ENCODE measurements around the gene MNT. TPM values are rescaled to one million over a fixed set of nuclear protein-coding genes. Genes with fewer than 3 reads are reported as not detected.

Gene MNT
- total and polyA plus RNA-seq, 9 of the 15 experiments (the other 6 are each of a cell fraction or from before 2014, with no cell fraction given) = 0.18 to 23.8 (median 5.3) TPM

DNA sequence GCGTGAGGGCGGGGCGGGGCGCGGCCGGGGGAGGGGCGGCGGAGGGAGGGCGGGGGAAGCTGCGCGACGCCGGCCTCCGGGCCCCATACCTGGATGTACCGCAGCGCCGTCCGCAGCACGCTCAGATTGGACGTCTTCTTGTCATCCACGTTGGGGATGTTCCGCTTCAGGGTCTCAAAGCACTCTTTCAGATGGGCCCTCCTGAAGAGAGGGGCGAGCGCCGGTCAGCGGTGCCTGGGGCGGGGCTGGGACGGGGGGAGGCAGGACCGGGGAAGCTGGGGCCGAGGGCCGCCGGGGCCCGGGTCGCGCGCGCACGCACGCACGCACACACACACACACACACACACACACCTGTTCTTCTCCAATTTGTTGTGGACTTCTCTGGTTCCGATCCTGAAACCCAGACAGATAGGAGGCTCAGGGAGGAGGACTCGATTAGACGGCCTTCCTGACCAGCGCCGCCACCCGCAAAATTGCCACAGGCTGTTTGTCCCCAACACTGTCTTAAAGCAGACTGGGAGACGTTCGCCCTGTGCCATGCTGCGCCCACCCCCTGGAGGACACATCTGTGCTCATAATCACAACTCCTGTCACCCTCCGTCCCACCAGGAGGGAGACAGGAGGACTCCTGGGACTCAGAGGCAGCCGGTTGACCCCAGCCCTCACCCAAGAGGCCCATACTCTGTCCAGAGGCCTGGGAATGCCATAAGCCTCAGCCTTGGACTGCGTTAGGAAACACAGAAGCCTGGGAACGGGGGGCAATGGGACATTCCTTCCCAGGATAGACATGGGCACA is 6.7 kb downstream of the MNT start:
- peak overlapping the region; percentile 68 for H3K4me2 ChIP-seq (ENCODE audit: insufficient read depth, low read length)
- peak overlapping the region; percentile 99; the same call in 2 of the 3 replicates for H3K27ac ChIP-seq (ENCODE audit: extremely low read depth, low read depth, low read length)
- ChIA-PET CTCF (ENCODE audit: low intra/inter-chr PET ratio) (interaction anchor here (0.6 kb wide), 1 partner anchor 313 kb away, joined by 3 read pairs; no protein-coding TSS in a partner anchor), POLR2A (interaction anchor here (0.5 to 4.0 kb wide), 6 partner anchors 8 to 313 kb away, joined by 3 to 24 read pairs (median 4); no protein-coding TSS in a partner anchor)
- no TSS peak for BruUV-seq (replicated peaks)
- FAIRE-seq = no peak
- peak overlapping the region; percentile 34 for H3K4me3 ChIP-seq
- no peak for ATAC-seq
- peak overlapping the region; percentile 55; the same call in 1 of the 2 replicates for H2AFZ ChIP-seq (ENCODE audit: low read depth, low read length)
- 51% methylated on average over 7 of the region's 53 CpGs for WGBS (ENCODE audit: insufficient coverage, low coverage, missing lambda C conversion rate)
- H3K4me1 ChIP-seq (replicated peaks in 1 of 2; ENCODE audit: control insufficient read depth in 2 of 2, insufficient read depth in 2 of 2, low read length in 2 of 2) = peaks cover 45 to 67% of the 10 kb centered on the region in 2 experiments
- TF ChIP-seq, protein P1, sequence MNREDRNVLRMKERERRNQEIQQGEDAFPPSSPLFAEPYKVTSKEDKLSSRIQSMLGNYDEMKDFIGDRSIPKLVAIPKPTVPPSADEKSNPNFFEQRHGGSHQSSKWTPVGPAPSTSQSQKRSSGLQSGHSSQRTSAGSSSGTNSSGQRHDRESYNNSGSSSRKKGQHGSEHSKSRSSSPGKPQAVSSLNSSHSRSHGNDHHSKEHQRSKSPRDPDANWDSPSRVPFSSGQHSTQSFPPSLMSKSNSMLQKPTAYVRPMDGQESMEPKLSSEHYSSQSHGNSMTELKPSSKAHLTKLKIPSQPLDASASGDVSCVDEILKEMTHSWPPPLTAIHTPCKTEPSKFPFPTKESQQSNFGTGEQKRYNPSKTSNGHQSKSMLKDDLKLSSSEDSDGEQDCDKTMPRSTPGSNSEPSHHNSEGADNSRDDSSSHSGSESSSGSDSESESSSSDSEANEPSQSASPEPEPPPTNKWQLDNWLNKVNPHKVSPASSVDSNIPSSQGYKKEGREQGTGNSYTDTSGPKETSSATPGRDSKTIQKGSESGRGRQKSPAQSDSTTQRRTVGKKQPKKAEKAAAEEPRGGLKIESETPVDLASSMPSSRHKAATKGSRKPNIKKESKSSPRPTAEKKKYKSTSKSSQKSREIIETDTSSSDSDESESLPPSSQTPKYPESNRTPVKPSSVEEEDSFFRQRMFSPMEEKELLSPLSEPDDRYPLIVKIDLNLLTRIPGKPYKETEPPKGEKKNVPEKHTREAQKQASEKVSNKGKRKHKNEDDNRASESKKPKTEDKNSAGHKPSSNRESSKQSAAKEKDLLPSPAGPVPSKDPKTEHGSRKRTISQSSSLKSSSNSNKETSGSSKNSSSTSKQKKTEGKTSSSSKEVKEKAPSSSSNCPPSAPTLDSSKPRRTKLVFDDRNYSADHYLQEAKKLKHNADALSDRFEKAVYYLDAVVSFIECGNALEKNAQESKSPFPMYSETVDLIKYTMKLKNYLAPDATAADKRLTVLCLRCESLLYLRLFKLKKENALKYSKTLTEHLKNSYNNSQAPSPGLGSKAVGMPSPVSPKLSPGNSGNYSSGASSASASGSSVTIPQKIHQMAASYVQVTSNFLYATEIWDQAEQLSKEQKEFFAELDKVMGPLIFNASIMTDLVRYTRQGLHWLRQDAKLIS (CRISPR knock-in tag; IDR thresholded peaks at IDR 0.05) = no peak
- TF ChIP-seq L3MBTL2 (IDR thresholded peaks at IDR 0.05) = no peak
- 0 out of 2 replicates have a peak, but pooled peaks have one; percentile 34 for TF ChIP-seq POLR2A (conservative IDR thresholded peaks at IDR 0.05)
- peak; percentile 24 for TF ChIP-seq CCNT2 (IDR thresholded peaks at IDR 0.05; ENCODE audit: borderline replicate concordance, extremely low read depth, insufficient read length, low read depth, low read length)
- in situ Hi-C loops (cut with MboI) (no loop called here), intact Hi-C loops (cut with micrococcal nuclease) (no loop called here)
- 0 out of 2 replicates have a peak, but pooled peaks cover 3% of the 10 kb centered on the region for H4K20me1 ChIP-seq (replicated peaks; ENCODE audit: control insufficient read depth, insufficient read depth, low read length)
- H3K9me1 ChIP-seq (ENCODE audit: control insufficient read depth, insufficient read depth, low read length) = peaks cover 3% of the 10 kb centered on the region
- H3K27me3 ChIP-seq (ENCODE audit: control insufficient read depth in 2 of 2, insufficient read depth in 2 of 2, low read length in 2 of 2) = no peaks in the 10 kb centered on the region
- peak overlapping the region; percentile 41 to 89 for H3K9ac ChIP-seq (ENCODE audit: insufficient read depth in 1 of 2, low read depth in 2 of 2, low read length in 2 of 2)
- H3K36me3 ChIP-seq (ENCODE audit: control insufficient read depth, insufficient read depth, low read length) = peaks cover 23% of the 10 kb centered on the region; the same call in 2 of the 3 replicates
- H3K79me2 ChIP-seq (ENCODE audit: control insufficient read depth, insufficient read depth, low read length) = peaks cover 74% of the 10 kb centered on the region
- no peak for DNase-seq (ENCODE audit: extremely low read depth in 1 of 4, low spot score in 3 of 4)
- no peaks in the 10 kb centered on the region for H3K9me3 ChIP-seq (replicated peaks; ENCODE audit: control insufficient read depth, insufficient read depth, low read depth, low read length)

All from K562 (cell line).